Choroid plexus epithelial cell (primary cell): ENCODE results near the gene PPIL4.

Source experiments
- DNase-seq: peaks from one replicate; pipeline ENCODE4 v3.0.0-alpha.2; 2010; ENCODE audit warnings: low read depth
- H3K4me3 ChIP-seq: 2 replicates; pipeline ENCODE4 v1.5.1; 2011; ENCODE audit warnings: low read depth, mild to moderate bottlenecking, control low read depth, low read length, moderate library complexity
- TF ChIP-seq, protein P1 (sequence below): conservative IDR thresholded peaks from 2 replicates; pipeline ENCODE4 v1.5.1; 2011; ENCODE audit warnings: low read depth, mild to moderate bottlenecking, control low read depth, inconsistent platforms, low read length, moderate library complexity

Gene PPIL4, protein sequence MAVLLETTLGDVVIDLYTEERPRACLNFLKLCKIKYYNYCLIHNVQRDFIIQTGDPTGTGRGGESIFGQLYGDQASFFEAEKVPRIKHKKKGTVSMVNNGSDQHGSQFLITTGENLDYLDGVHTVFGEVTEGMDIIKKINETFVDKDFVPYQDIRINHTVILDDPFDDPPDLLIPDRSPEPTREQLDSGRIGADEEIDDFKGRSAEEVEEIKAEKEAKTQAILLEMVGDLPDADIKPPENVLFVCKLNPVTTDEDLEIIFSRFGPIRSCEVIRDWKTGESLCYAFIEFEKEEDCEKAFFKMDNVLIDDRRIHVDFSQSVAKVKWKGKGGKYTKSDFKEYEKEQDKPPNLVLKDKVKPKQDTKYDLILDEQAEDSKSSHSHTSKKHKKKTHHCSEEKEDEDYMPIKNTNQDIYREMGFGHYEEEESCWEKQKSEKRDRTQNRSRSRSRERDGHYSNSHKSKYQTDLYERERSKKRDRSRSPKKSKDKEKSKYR

DNA sequence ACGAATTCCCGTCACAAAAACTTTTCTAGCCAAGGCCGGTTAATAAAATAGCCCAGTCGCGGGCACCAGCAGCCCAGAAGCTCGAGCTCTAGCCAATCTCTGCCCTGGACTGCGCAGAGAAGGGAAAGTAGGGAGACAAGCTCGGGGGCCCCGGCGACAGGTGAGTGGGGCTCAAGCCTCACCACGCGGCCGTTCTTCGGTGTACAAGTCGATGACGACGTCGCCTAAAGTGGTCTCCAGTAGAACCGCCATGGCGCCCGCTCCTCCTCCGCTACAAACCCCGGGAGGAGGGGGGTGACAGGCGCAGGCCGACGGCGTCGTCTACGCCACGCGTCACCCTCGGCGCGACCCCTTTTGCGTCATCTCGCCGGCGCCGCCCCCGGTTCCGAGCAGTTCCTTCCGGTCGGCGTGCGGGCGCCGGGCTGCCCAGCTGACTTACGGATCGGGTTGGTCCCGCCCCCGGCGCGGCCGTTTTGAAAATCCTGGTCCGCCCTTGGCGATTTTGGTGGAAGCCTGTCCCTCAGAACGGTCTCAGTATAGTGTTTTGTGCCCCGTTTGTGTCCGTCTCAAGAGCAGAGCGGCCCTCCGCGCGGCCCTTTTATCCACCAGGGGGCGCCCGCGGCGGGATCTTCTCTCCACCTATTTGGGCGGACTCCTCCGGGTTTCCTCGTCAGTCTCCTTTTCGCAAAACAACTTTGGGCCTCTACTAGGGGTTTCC, at the start of gene PPIL4:
PPIL4 (minus strand) TSS at position 290 of the 718 bp plus-strand sequence; CDS start at position 252, 38 bp downstream.
- H3K4me3 ChIP-seq = peak within 1 kb of the TSS; percentile 77
- TF ChIP-seq, protein P1, sequence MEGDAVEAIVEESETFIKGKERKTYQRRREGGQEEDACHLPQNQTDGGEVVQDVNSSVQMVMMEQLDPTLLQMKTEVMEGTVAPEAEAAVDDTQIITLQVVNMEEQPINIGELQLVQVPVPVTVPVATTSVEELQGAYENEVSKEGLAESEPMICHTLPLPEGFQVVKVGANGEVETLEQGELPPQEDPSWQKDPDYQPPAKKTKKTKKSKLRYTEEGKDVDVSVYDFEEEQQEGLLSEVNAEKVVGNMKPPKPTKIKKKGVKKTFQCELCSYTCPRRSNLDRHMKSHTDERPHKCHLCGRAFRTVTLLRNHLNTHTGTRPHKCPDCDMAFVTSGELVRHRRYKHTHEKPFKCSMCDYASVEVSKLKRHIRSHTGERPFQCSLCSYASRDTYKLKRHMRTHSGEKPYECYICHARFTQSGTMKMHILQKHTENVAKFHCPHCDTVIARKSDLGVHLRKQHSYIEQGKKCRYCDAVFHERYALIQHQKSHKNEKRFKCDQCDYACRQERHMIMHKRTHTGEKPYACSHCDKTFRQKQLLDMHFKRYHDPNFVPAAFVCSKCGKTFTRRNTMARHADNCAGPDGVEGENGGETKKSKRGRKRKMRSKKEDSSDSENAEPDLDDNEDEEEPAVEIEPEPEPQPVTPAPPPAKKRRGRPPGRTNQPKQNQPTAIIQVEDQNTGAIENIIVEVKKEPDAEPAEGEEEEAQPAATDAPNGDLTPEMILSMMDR = peak; percentile 86

DNA sequence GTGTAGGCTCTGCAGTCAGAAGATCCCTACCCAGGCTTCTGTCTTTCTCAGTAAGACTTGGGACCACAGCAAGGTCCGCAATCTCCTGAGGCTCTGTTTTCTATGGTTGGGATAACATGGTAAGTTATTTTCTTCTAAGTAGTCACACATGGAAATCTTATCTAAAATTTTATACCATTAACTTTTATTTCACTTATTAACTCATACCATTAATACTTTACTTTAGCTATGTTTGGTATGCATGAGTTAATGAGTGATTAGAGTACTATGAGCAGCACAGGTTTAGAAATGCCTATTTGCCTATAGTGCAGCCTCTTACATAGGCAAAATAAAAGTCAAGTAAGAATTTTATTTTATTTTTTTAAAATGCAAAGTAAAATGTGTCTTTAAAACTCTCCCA, 47.6 kb upstream of the PPIL4 start:
- no peak overlapping the region for H3K4me3 ChIP-seq
- TF ChIP-seq, protein P1 = no peak
- no peak for DNase-seq

More for the DNA sequence above, at the start of gene PPIL4:
- DNase-seq = peak; percentile 97

DNA sequence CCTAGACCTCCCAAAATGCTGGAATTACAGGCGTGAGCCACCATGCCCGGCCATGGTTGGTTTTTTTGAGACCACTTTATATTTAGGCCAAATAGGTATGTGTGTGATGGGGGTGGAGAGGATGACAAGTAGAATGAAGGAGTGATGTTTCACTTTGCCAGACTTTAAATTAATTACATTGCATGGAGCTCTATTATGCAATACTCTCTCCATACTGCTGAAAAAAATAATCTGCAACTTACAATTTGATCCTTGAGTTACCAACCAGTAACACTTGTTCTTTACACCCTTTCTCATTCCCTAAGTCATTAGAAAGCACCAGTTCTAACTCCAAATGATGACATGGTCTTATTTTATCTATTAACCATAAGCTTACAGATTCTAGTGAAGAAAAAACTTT, 47.1 kb upstream of the PPIL4 start:
- TF ChIP-seq, protein P1 = no peak
- no peak overlapping the region for H3K4me3 ChIP-seq
- DNase-seq = no peak

DNA sequence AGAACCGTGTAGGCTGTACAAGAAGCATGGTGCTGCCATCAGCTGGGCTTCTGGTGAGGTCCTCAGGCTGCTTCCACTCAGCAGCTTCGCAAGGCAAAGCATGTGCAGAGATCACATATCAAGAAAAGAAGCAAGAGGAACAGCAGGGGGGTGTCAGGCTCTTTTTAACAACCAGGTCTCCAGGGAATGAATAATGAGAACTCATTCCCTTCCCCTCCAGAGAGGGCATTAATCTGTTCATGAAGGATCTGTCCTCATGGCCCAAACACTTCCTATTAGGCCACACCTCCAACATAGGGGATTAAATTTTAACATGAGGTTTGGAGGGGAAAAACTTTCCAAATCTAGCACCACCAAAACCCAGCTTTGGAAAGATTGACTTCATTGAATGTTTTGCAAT, 40.3 kb upstream of the PPIL4 start:
- TF ChIP-seq, protein P1 = no peak
- H3K4me3 ChIP-seq = no peak overlapping the region
- no peak for DNase-seq

DNA sequence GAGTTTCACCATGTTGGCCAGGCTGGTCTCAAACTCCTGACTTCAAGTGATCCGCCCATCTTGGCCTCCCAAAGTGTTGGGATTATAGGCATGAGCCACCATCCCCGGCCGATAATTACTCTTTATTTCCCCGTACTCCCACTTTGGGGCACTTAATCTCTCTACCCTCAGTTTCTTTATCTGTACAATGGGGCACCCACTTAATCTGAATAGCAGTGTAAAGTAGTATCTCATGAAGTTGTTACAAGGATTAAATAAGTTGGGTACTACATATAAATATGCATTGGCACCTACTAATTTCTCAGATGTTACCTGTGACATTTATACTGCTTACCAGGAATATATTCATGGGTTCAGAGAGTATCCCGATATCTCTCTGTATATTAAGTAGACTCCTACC, 35.5 kb upstream of the PPIL4 start:
- H3K4me3 ChIP-seq = no peak overlapping the region
- TF ChIP-seq, protein P1 = no peak
- no peak for DNase-seq

DNA sequence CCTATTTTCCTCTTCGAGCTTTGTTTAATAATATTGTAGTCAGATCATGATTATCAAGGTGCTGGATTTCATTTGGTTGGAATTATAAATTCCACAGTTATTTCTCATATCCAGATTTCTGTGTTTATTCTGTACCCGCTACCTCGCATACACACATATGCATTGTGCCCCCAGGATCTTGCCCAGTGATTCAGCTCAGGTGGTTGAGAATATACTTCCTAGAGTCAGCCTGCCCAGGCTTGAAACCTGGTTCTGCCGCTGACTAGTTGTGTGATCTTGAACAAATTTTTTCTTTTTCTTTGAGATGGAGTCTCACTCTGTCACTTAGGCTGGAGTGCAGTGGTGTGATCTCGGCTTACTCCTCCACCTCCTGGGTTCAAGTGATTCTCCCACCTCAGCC, 35.0 kb upstream of the PPIL4 start:
- H3K4me3 ChIP-seq = no peak overlapping the region
- TF ChIP-seq, protein P1 = no peak
- no peak for DNase-seq
